ENCODE results near the gene FARS2. TPM values are rescaled to one million over a fixed set of nuclear protein-coding genes. Genes with fewer than 3 reads are reported as not detected.
A peak's percentile ranks its signal among the peaks of the same experiment; 100 is the strongest.

The FARS2 gene
- total and polyA plus RNA-seq, 2 of the 13 experiments (the other 11 are each of a cell fraction or from before 2014, with no cell fraction given): 15.4 to 26.0 TPM

DNA sequence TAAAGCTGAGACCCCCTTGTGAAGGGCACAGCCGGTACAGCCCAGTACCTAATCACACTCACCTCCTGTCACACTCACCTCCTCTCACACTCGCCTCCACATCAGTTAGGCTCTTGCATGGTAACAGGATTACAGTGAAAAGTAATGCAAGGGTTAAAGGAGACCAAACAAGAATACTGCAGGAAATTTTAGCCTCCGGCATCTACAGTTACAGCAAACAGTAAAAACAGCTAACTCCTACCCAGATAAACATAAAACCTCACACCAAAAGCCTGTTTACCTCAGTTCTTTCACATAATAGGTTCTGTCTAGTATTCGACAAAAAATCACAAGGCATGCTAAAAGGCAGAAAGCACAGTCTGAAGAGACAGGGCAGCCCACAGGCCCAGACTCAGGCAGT lies 55.6 kb downstream of the FARS2 start:
- Histone ChIP-seq H3K4me3 (replicated peaks in 1 of 3; ENCODE audit: insufficient read depth in 1 of 3, low read depth in 2 of 3, low read length in 3 of 3) (no peak overlapping the region), H4K20me1 (ENCODE audit: insufficient read depth, low read length) (no peaks in the 10 kb centered on the region), H3K27ac (ENCODE audit: extremely low read length, insufficient read depth, low read length) (no peak overlapping the region), H3K4me1 (ENCODE audit: insufficient read depth, low read length) (no peaks in the 10 kb centered on the region), H3K9ac (ENCODE audit: insufficient read depth, low read depth, low read length) (no peak overlapping the region), H3K79me2 (ENCODE audit: insufficient read depth, low read length) (no peaks in the 10 kb centered on the region), H3K27me3 (ENCODE audit: control insufficient read depth in 1 of 2, insufficient read depth in 2 of 2, low read length in 2 of 2) (no peaks in the 10 kb centered on the region), H2AFZ (ENCODE audit: low read length) (no peak overlapping the region), H3K9me3 (ENCODE audit: low read length) (no peaks in the 10 kb centered on the region), H3K4me2 (ENCODE audit: low read depth, low read length) (no peak overlapping the region), H3K36me3 (replicated peaks in 1 of 2; ENCODE audit: control insufficient read depth in 1 of 2, insufficient read depth in 2 of 2, low read length in 2 of 2) (no peaks in the 10 kb centered on the region)
- 93% methylated on average over 4 of the region's 4 CpGs for WGBS (ENCODE audit: low lambda C conversion rate)
- ChIA-PET CTCF (ENCODE audit: low intra/inter-chr PET ratio, low total read pairs) (no interaction called here), POLR2A (no interaction called here)
- FAIRE-seq: no peak
- intact Hi-C loops (cut with micrococcal nuclease; ENCODE audit: unreplicated experiment) (no loop called here), in situ Hi-C loops (cut with HindIII; ENCODE audit: extremely low pct_ligation_motif_present, low pct_unique_long_range_greater_than_20kb) (no loop called here)
- BruUV-seq (replicated peaks): no TSS peak
- no peak for TF ChIP-seq ATF6 (CRISPR knock-in tag; conservative IDR thresholded peaks at IDR 0.05)
- TF ChIP-seq ZKSCAN5 (CRISPR knock-in tag; IDR thresholded peaks at IDR 0.05): peak; percentile 58; the same call in 1 of the 2 replicates
- no peak for TF ChIP-seq MBD4 (IDR thresholded peaks at IDR 0.05; ENCODE audit: borderline replicate concordance, low read length)
- DNase-seq (ENCODE audit: low spot score): no peak
- no peak for ATAC-seq

DNA sequence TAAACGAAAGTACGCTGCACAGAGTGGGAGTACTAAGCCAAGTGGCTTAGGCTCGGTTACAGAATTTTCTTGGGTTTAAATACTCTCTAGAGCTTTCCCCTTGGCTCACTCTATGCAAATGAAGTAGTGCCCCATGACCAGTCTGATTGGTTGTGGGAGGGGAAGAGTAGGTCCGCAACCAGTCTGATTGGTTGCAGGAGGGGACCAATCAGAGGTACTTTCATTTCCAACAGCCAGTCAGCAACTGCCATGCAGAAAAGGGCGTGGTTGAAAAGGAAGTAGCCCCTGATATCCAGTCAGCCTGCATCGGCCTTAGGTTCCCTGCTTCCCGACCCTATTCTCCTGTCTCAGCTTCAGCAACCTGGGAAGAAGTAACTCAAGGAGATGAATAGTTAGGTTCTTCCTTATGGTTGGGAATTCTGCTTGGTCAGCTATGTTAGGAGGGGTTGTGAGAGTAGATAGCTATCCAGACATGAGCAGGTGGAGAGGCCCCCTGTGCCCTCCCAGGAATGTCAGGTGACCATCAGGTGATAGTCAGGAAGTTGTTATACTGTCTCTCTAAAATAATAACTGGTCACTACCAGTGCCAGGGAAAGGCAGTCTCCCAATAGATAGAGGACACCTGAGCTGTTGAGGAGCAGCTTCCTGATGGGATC lies 57.4 kb downstream of the FARS2 start:
- Histone ChIP-seq H3K4me2 (ENCODE audit: low read depth, low read length) (no peak overlapping the region), H3K27me3 (ENCODE audit: control insufficient read depth in 1 of 2, insufficient read depth in 2 of 2, low read length in 2 of 2) (no peaks in the 10 kb centered on the region), H3K4me3 (replicated peaks in 1 of 3; ENCODE audit: insufficient read depth in 1 of 3, low read depth in 2 of 3, low read length in 3 of 3) (no peak overlapping the region), H3K36me3 (replicated peaks in 1 of 2; ENCODE audit: control insufficient read depth in 1 of 2, insufficient read depth in 2 of 2, low read length in 2 of 2) (no peaks in the 10 kb centered on the region), H2AFZ (ENCODE audit: low read length) (no peak overlapping the region), H3K9ac (ENCODE audit: insufficient read depth, low read depth, low read length) (no peak overlapping the region), H4K20me1 (ENCODE audit: insufficient read depth, low read length) (no peaks in the 10 kb centered on the region), H3K27ac (ENCODE audit: extremely low read length, insufficient read depth, low read length) (no peak overlapping the region), H3K79me2 (ENCODE audit: insufficient read depth, low read length) (no peaks in the 10 kb centered on the region), H3K9me3 (ENCODE audit: low read length) (peaks cover 5% of the 10 kb centered on the region), H3K4me1 (ENCODE audit: insufficient read depth, low read length) (no peaks in the 10 kb centered on the region)
- ChIA-PET CTCF (ENCODE audit: low intra/inter-chr PET ratio, low total read pairs) (no interaction called here), POLR2A (no interaction called here)
- peak; percentile 44 to 54; a peak in 2 of 4 replicates for TF ChIP-seq MAFK (conservative IDR thresholded peaks at IDR 0.05 in 1 of 2, IDR thresholded peaks at IDR 0.05 in 1 of 2; ENCODE audit: low read length in 2 of 2)
- no peak for TF ChIP-seq ZNF737 (CRISPR knock-in tag; IDR thresholded peaks at IDR 0.05; ENCODE audit: borderline replicate concordance)
- 0 out of 2 replicates have a peak, but pooled peaks have one; percentile 13 for TF ChIP-seq MAFF (IDR thresholded peaks at IDR 0.05; ENCODE audit: low read depth, low read length)
- in situ Hi-C loops (cut with HindIII; ENCODE audit: extremely low pct_ligation_motif_present, low pct_unique_long_range_greater_than_20kb) (no loop called here), intact Hi-C loops (cut with micrococcal nuclease; ENCODE audit: unreplicated experiment) (no loop called here)
- ATAC-seq: no peak
- no peak for DNase-seq (ENCODE audit: low spot score)
- no peak for FAIRE-seq
- no TSS peak for BruUV-seq (replicated peaks)
- 96% methylated on average over 7 of the region's 7 CpGs for WGBS (ENCODE audit: low lambda C conversion rate)

Measured in HepG2 (cell line).